IMR-90 (cell line): Measurements from ENCODE around the gene SLC44A4. TPM values are rescaled to one million over a fixed set of nuclear protein-coding genes. Genes with fewer than 3 reads are reported as not detected.

Experiments
- ATAC-seq: fragments of 200-7000 bp; cut with Tn5 transposase; 2 replicates; pipeline ENCODE4 v1.9.1; 2020; ENCODE audit warnings: low read depth, mild to moderate bottlenecking, moderate library complexity
- BruUV-seq: library from RNA; stranded (reverse); fragments of 400-500 nt; replicated peaks from 2 replicates; lab custom pipeline; 2021; lab: Mats Ljungman, UMichigan
- CTCF ChIA-PET: fragments of 300-600 bp; formaldehyde crosslinking; extraction: SDS; loops from one replicate; lab custom pipeline; 2021; ENCODE audit warnings: antibody characterized with exemption; lab: Yijun Ruan, JAX
- POLR2A ChIA-PET: fragments of 300-600 bp; sonication (Branson Sonifier 250); formaldehyde crosslinking; loops from one replicate; lab custom pipeline; 2022; ENCODE audit warnings: antibody characterized with exemption; ENCODE audit not compliant: unreplicated experiment; lab: Charles Lee
- DNase-seq: peaks from one replicate; pipeline ENCODE4 v3.0.0; 2013
- H2AFZ ChIP-seq: replicated peaks from 2 replicates; pipeline ENCODE3; 2013; ENCODE audit warnings: low read length, mild to moderate bottlenecking; ENCODE audit not compliant: poor library complexity
- H2AK5ac ChIP-seq: 2 replicates; pipeline ENCODE4 v1.6.1; 2013; ENCODE audit warnings: low read depth, low read length, inconsistent platforms
- H2AK9ac ChIP-seq: replicated peaks from 2 replicates; pipeline ENCODE3; 2013; ENCODE audit warnings: mild to moderate bottlenecking, low read depth, low read length, moderate library complexity; ENCODE audit not compliant: poor library complexity
- H2BK120ac ChIP-seq: 2 replicates; pipeline ENCODE4 v1.6.1; 2013; ENCODE audit warnings: low read depth, low read length, inconsistent platforms
- H2BK15ac ChIP-seq: 3 replicates; pipeline ENCODE4 v1.6.1; 2013; ENCODE audit warnings: low read depth, low read length, inconsistent platforms
- H2BK20ac ChIP-seq: 2 replicates; pipeline ENCODE4 v1.6.1; 2013; ENCODE audit warnings: low read depth, mild to moderate bottlenecking, inconsistent platforms, low read length, moderate library complexity
- H2BK5ac ChIP-seq: 2 replicates; pipeline ENCODE4 v1.6.1; 2013; ENCODE audit warnings: mild to moderate bottlenecking, low read depth, low read length, inconsistent platforms; ENCODE audit not compliant: poor library complexity, severe bottlenecking
- H3K14ac ChIP-seq: replicated peaks from 2 replicates; pipeline ENCODE4 v1.6.1; 2013; ENCODE audit warnings: low read depth, low read length, inconsistent platforms
- H3K18ac ChIP-seq: 2 replicates; pipeline ENCODE4 v1.6.1; 2013; ENCODE audit warnings: low read depth, low read length, control low read depth
- H3K23ac ChIP-seq: 2 replicates; pipeline ENCODE4 v1.6.1; 2013; ENCODE audit warnings: low read depth, low read length, inconsistent platforms
- H3K27ac ChIP-seq: 2 replicates; pipeline ENCODE4 v1.5.1; 2013; ENCODE audit warnings: mild to moderate bottlenecking, control low read depth, low read length; ENCODE audit not compliant: insufficient read depth
- H3K27me3 ChIP-seq: 2 replicates; pipeline ENCODE4 v1.6.1; 2013; ENCODE audit warnings: low read length; ENCODE audit not compliant: control insufficient read depth, insufficient read depth
- H3K36me3 ChIP-seq: 2 replicates; pipeline ENCODE4 v1.6.1; 2013; ENCODE audit warnings: low read length, mixed read lengths; ENCODE audit not compliant: control insufficient read depth, insufficient read depth
- H3K4ac ChIP-seq: 2 replicates; pipeline ENCODE4 v1.6.1; 2013; ENCODE audit warnings: low read depth, low read length, inconsistent platforms
- H3K4me1 ChIP-seq: 2 replicates; pipeline ENCODE4 v1.6.1; 2013; ENCODE audit warnings: low read length, mixed read lengths; ENCODE audit not compliant: control insufficient read depth, insufficient read depth
- H3K4me2 ChIP-seq: 2 replicates; pipeline ENCODE4 v1.6.1; 2013; ENCODE audit warnings: low read depth, mild to moderate bottlenecking, control low read depth, low read length, moderate library complexity
- H3K4me3 ChIP-seq: 2 replicates; pipeline ENCODE4 v1.5.1; 2013; ENCODE audit warnings: low read depth, mild to moderate bottlenecking, control low read depth, low read length, moderate library complexity; ENCODE audit not compliant: insufficient read depth
- H3K56ac ChIP-seq: 2 replicates; pipeline ENCODE4 v1.6.1; 2013; ENCODE audit warnings: low read length, inconsistent platforms; ENCODE audit not compliant: insufficient read depth; ENCODE audit errors: extremely low read depth
- H3K79me1 ChIP-seq, 2 experiments: 2 replicates each; pipeline ENCODE4 v1.6.1; 2013; ENCODE audit warnings: low read length in 2 of 2, inconsistent platforms in 1 of 2, low read depth in 1 of 2
- H3K9ac ChIP-seq: 2 replicates; pipeline ENCODE4 v1.6.1; 2013; ENCODE audit warnings: low read depth, low read length, control low read depth
- H3K9me1 ChIP-seq: 2 replicates; pipeline ENCODE4 v1.6.1; 2013; ENCODE audit warnings: low read length, inconsistent platforms; ENCODE audit not compliant: insufficient read depth
- H3K9me3 ChIP-seq: 2 replicates; pipeline ENCODE4 v1.6.1; 2013; ENCODE audit warnings: low read length; ENCODE audit not compliant: control insufficient read depth, insufficient read depth
- H4K20me1 ChIP-seq: 2 replicates; pipeline ENCODE4 v1.6.1; 2013; ENCODE audit warnings: low read length, inconsistent platforms; ENCODE audit not compliant: insufficient read depth
- H4K5ac ChIP-seq: 2 replicates; pipeline ENCODE4 v1.6.1; 2013; ENCODE audit warnings: mild to moderate bottlenecking, low read depth, low read length, control low read depth
- H4K8ac ChIP-seq, 2 experiments: 2 replicates each; pipeline ENCODE4 v1.6.1; 2013; ENCODE audit warnings: low read depth in 2 of 2, low read length in 2 of 2, control low read depth in 1 of 2, inconsistent platforms in 1 of 2
- H4K91ac ChIP-seq: 2 replicates; pipeline ENCODE4 v1.6.1; 2013; ENCODE audit warnings: low read depth, low read length, inconsistent platforms; ENCODE audit not compliant: insufficient read depth
- BHLHE40 ChIP-seq: fragments of 150-350 bp; IDR thresholded peaks from 2 replicates; pipeline ENCODE4 v1.6.1; 2016; ENCODE audit warnings: mild to moderate bottlenecking, low read depth, low read length
- CHD1 ChIP-seq: IDR thresholded peaks from 2 replicates; pipeline ENCODE4 v1.6.1; 2012; ENCODE audit warnings: low read depth, low read length, improper control_type of control experiment
- ELK1 ChIP-seq: fragments of 150-350 bp; IDR thresholded peaks from 2 replicates; pipeline ENCODE4 v1.6.1; 2016; ENCODE audit warnings: low read depth, mild to moderate bottlenecking, low read length, moderate library complexity, borderline replicate concordance
- FOS ChIP-seq: fragments of 150-350 bp; IDR thresholded peaks from 2 replicates; pipeline ENCODE4 v1.6.1; 2016; ENCODE audit warnings: low read depth, low read length
- MAZ ChIP-seq: IDR thresholded peaks from 2 replicates; pipeline ENCODE4 v1.6.1; 2012; ENCODE audit warnings: low read depth, mild to moderate bottlenecking, low read length, improper control_type of control experiment, moderate library complexity, borderline replicate concordance
- MXI1 ChIP-seq: IDR thresholded peaks from 2 replicates; pipeline ENCODE4 v1.6.1; 2012; ENCODE audit warnings: low read depth, mild to moderate bottlenecking, low read length, moderate library complexity, borderline replicate concordance
- NFE2L2 ChIP-seq: fragments of 150-350 bp; IDR thresholded peaks from 2 replicates; pipeline ENCODE4 v1.6.1; 2016; ENCODE audit warnings: low read depth, mild to moderate bottlenecking, low read length
- POLR2A ChIP-seq: IDR thresholded peaks from 2 replicates; pipeline ENCODE4 v1.6.1; 2012; ENCODE audit warnings: mild to moderate bottlenecking, low read depth, low read length
- RAD21 ChIP-seq: IDR thresholded peaks from 2 replicates; pipeline ENCODE4 v1.6.1; 2012; ENCODE audit warnings: low read length, improper control_type of control experiment
- RFX5 ChIP-seq: IDR thresholded peaks from 2 replicates; pipeline ENCODE4 v1.8.0; 2012; ENCODE audit warnings: low read depth, mild to moderate bottlenecking, low read length, moderate library complexity
- SMC3 ChIP-seq: fragments of 150-350 bp; IDR thresholded peaks from 2 replicates; pipeline ENCODE4 v1.6.1; 2016; ENCODE audit warnings: low read depth, mild to moderate bottlenecking, antibody characterized with exemption, low read length, moderate library complexity
- USF2 ChIP-seq: fragments of 150-350 bp; IDR thresholded peaks from 2 replicates; pipeline ENCODE4 v1.6.1; 2017; ENCODE audit warnings: mild to moderate bottlenecking, antibody characterized with exemption, low read length, low read depth
- WGBS, 2 experiments: methylation state at CpG; one replicate each; pipeline versions ENCODE4 v1.1.5 to v1.1.7; 2013; ENCODE audit warnings: missing lambda C conversion rate in 2 of 2; ENCODE audit not compliant: insufficient read length in 1 of 2; ENCODE audit errors: extremely low coverage in 2 of 2; 5-methylcytosine and 5-hydroxymethylcytosine counted together
- dilution Hi-C: fragments of 300-500 bp; cut with HindIII; formaldehyde crosslinking; loops from one replicate; pipeline ENCODE4 v1.14.3; 2018; ENCODE audit warnings: low sequenced_read_pairs; ENCODE audit not compliant: unreplicated experiment
- in situ Hi-C: fragments of 300-500 bp; cut with MboI; formaldehyde crosslinking; loops from 3 replicates; pipeline ENCODE4 v1.14.3; 2019; ENCODE audit warnings: low sequenced_read_pairs, inconsistent platforms, mixed read lengths
- intact Hi-C: fragments of 100-400 bp; cut with micrococcal nuclease; formaldehyde crosslinking; loops from 2 replicates; pipeline ENCODE4 v1.10.0; 2022
- polyA plus RNA-seq, 3 experiments: library from polyadenylated mRNA; depleted of rRNA; stranded (reverse); fragments of >200 nt; gene quantifications; 2 replicates each; pipeline ENCODE4 v1.2.3, GENCODE V29; 2012; ENCODE audit warnings: low replicate concordance in 1 of 3
- total RNA-seq: library from RNA; depleted of rRNA; stranded (reverse); fragments of >200 nt; gene quantifications from 2 replicates; pipeline ENCODE4 v1.2.3, GENCODE V29; 2012

SLC44A4 gene
- total and polyA plus RNA-seq, 2 of the 4 experiments (the other 2 are of a cell fraction) = 0.14 to 0.36 TPM

GRCh38 chr6:31871046-31871659 is 7.6 kb downstream of the SLC44A4 start:
- H3K4me2 ChIP-seq = no peak overlapping the region
- TF ChIP-seq MAZ = no peak
- no peak for TF ChIP-seq RAD21
- TF ChIP-seq POLR2A = no peak
- no peak for TF ChIP-seq ELK1
- no peak for TF ChIP-seq FOS
- no peak for TF ChIP-seq USF2
- no peak for TF ChIP-seq BHLHE40
- no peak for TF ChIP-seq MXI1
- TF ChIP-seq RFX5 = no peak
- TF ChIP-seq SMC3 = no peak
- no peak for TF ChIP-seq NFE2L2
- no peak for TF ChIP-seq CHD1
- no peak overlapping the region for H3K4me3 ChIP-seq
- H2AFZ ChIP-seq = peak overlapping the region; percentile 87
- in situ Hi-C loops (no loop called here), dilution Hi-C loops (no loop called here), intact Hi-C loops (no loop called here)
- peaks cover 14% of the 10 kb centered on the region for H3K4me1 ChIP-seq
- no peaks in the 10 kb centered on the region for H3K27me3 ChIP-seq
- H3K56ac ChIP-seq = no peak overlapping the region
- peak; percentile 64 for ATAC-seq
- H3K36me3 ChIP-seq = no peaks in the 10 kb centered on the region
- H3K27ac ChIP-seq = no peak overlapping the region
- H3K9me1 ChIP-seq = peaks cover 3% of the 10 kb centered on the region; the same call in 1 of the 2 replicates
- no CpG with 5 or more reads among the region's 9 CpGs for WGBS, 2 experiments
- CTCF ChIA-PET = no interaction called here
- H4K20me1 ChIP-seq = no peaks in the 10 kb centered on the region
- no peak overlapping the region for H2BK5ac ChIP-seq
- H2BK15ac ChIP-seq = peak overlapping the region; percentile 52; the same call in 1 of the 3 replicates
- peak overlapping the region; percentile 12; the same call in 1 of the 2 replicates for H4K5ac ChIP-seq
- H3K79me1 ChIP-seq = no peaks in the 10 kb centered on the region
- H2AK9ac ChIP-seq = peak overlapping the region; percentile 26
- H3K14ac ChIP-seq = peak overlapping the region; percentile 19
- H2BK120ac ChIP-seq = 0 out of 2 replicates have a peak overlapping the region, but pooled peaks have one; percentile 8
- H2BK20ac ChIP-seq = no peak overlapping the region
- H3K23ac ChIP-seq = no peak overlapping the region
- no peaks in the 10 kb centered on the region for H3K9me3 ChIP-seq
- H3K9ac ChIP-seq = no peak overlapping the region
- H4K91ac ChIP-seq = no peak overlapping the region
- H4K8ac ChIP-seq = peak overlapping the region in 1 of 2 experiments; percentile 60; a peak in 1 of 4 replicates
- H2AK5ac ChIP-seq = peak overlapping the region; percentile 52; the same call in 1 of the 2 replicates
- H3K4ac ChIP-seq = no peak overlapping the region
- no peak overlapping the region; the same call in 1 of the 2 replicates for H3K18ac ChIP-seq
- POLR2A ChIA-PET = no interaction called here
- BruUV-seq = no TSS peak
- peak; percentile 38 for DNase-seq
